ENCODE data around the gene RNASE11.
"Not testable (repeated sequence)": the region's sequence is repeated elsewhere in the genome, so short reads cannot be mapped to it uniquely, and the experiment has no call there.

GRCh38 chr14:20572382-20572990 is 15.3 kb downstream of the RNASE11 start:
- not testable (repeated sequence) for TF ChIP-seq POLR2A, CTCF, POLR2AphosphoS5 (IDR thresholded peaks at IDR 0.05)
